ENCODE data around the gene STRC.
"Not testable (repeated sequence)": the region's sequence is repeated elsewhere in the genome, so short reads cannot be mapped to it uniquely, and the experiment has no call there.

DNA sequence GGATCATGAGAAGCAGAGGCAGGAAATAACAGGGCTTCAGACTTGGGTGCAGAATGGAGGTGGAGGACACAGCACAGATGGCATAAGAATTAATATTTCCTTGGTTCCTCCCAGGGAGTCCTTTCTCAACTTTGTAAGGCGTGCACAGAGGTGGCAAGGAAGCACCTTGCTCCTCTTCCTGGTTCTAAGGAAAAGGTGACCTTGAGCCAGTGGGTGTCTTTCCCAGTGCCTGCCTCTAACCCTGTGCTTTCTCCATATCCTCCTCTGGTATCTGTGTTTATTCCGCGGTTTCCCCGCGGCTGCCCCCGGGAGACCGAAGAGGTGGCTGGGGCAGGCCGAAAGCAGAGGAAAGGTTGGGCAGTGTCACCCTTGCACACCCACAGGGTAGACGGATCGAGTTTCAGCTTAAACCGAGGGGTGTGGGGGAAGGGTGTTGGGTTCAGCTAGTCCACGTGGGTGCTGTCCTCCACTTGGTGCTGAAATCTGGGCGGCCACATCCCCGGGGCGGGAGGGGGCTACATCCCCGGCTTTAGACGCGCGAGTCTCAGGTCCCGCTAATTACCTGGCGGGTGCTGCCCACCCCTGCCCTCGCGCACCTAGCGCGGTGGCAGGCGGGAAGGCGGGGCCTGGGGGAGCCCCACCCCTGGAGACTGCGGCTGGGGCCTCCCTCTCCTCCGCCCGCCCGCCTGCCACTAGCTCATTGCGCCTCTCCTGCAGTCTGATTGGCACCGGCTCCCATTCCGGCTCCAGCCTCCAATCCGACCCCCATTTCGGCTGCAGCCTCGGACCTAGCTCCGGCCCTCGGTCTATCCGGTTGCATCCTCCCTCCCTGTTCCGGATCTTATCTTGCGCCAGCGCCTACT is 25.0 kb downstream of the STRC start, which contains the start of gene CKMT1B:
- TF ChIP-seq, protein P1, sequence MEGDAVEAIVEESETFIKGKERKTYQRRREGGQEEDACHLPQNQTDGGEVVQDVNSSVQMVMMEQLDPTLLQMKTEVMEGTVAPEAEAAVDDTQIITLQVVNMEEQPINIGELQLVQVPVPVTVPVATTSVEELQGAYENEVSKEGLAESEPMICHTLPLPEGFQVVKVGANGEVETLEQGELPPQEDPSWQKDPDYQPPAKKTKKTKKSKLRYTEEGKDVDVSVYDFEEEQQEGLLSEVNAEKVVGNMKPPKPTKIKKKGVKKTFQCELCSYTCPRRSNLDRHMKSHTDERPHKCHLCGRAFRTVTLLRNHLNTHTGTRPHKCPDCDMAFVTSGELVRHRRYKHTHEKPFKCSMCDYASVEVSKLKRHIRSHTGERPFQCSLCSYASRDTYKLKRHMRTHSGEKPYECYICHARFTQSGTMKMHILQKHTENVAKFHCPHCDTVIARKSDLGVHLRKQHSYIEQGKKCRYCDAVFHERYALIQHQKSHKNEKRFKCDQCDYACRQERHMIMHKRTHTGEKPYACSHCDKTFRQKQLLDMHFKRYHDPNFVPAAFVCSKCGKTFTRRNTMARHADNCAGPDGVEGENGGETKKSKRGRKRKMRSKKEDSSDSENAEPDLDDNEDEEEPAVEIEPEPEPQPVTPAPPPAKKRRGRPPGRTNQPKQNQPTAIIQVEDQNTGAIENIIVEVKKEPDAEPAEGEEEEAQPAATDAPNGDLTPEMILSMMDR (IDR thresholded peaks at IDR 0.05) = not testable (repeated sequence)
- not testable (repeated sequence) for TF ChIP-seq EZH2 (IDR thresholded peaks at IDR 0.05; ENCODE audit: borderline replicate concordance, insufficient read depth, low read depth, low read length, poor library complexity, severe bottlenecking)
